Measurements from ENCODE around the gene LRP2BP. TPM values are rescaled to one million over a fixed set of nuclear protein-coding genes. Genes with fewer than 3 reads are reported as not detected.

Gene LRP2BP
- total RNA-seq, 1 donor from 2014 or later: 0.72 TPM

DNA sequence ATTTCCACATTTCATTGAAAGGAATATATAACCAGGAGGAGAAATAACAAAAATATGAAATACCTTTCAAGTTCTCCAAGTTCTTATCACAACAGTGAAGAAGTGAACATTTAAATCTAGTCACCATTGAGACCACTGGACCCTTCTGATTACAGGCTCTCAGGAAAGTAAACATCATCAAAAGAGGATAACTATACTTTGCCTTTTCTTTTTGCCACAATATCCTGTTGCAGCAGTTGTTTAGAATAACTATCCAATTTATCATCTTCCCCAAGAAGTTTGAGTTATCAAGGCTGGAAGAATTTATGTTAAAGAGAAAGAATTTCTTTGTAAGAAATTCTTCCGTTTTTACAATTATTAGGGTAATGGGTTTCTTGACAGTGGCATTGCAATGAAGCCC is 3.6 kb downstream of the LRP2BP start:
- intact Hi-C loops (cut with DNase I): no loop called here
- Histone ChIP-seq H3K4me3 (no peak overlapping the region), H3K36me3 (no peaks in the 10 kb centered on the region), H3K27me3 (no peaks in the 10 kb centered on the region), H3K4me1 (peaks cover 4% of the 10 kb centered on the region), H3K9me3 (no peaks in the 10 kb centered on the region), H3K27ac (no peak overlapping the region)
- DNase-seq: no peak
- TF ChIP-seq, protein P1, sequence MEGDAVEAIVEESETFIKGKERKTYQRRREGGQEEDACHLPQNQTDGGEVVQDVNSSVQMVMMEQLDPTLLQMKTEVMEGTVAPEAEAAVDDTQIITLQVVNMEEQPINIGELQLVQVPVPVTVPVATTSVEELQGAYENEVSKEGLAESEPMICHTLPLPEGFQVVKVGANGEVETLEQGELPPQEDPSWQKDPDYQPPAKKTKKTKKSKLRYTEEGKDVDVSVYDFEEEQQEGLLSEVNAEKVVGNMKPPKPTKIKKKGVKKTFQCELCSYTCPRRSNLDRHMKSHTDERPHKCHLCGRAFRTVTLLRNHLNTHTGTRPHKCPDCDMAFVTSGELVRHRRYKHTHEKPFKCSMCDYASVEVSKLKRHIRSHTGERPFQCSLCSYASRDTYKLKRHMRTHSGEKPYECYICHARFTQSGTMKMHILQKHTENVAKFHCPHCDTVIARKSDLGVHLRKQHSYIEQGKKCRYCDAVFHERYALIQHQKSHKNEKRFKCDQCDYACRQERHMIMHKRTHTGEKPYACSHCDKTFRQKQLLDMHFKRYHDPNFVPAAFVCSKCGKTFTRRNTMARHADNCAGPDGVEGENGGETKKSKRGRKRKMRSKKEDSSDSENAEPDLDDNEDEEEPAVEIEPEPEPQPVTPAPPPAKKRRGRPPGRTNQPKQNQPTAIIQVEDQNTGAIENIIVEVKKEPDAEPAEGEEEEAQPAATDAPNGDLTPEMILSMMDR (IDR thresholded peaks at IDR 0.05): no peak
- no peak for ATAC-seq

DNA sequence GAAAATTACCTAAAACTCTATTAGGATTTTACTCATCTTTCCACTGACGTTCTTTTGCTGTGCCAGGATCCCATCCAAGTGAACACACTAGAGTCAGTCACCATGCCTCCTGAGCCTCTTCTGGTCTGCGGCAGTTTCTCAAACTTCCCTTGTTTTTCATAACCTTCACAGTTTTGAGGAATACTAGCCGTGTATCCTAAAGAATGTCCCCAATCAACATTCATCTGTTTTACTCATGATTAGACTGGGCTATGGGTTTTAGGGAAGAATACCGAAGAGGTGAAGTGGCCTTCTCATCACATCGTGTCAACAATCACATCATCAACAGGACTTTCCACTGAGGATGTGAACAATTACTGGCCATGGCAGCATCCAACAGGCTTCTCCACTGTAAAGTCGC is 4.8 kb downstream of the LRP2BP start:
- Histone ChIP-seq H3K9me3 (no peaks in the 10 kb centered on the region), H3K36me3 (no peaks in the 10 kb centered on the region), H3K27ac (no peak overlapping the region), H3K4me1 (no peaks in the 10 kb centered on the region), H3K4me3 (no peak overlapping the region), H3K27me3 (no peaks in the 10 kb centered on the region)
- intact Hi-C loops (cut with DNase I): no loop called here
- TF ChIP-seq, protein P1 (IDR thresholded peaks at IDR 0.05): no peak
- no peak for ATAC-seq
- no peak for DNase-seq

DNA sequence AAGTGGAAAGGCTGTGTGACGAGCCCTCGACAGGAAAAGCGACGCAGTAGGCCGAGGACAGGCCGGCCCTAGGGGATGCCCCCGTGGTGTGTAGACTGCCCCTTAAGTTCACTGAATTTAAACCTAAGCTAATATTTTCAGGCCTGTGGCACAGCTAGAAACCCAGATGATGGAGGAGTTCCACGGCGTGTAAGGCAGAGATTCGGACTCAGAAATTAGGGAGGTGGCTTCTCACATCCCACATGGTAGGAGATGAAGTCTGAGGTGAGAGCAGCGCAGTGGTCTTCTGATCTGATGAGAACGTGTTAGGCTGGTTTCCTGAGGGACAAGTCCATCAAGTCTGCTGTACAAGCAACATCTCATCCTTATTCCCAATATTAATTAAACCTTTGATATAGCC is 7.8 kb downstream of the LRP2BP start:
- intact Hi-C loops (cut with DNase I): no loop called here
- DNase-seq: no peak
- H3K4me1 ChIP-seq: no peaks in the 10 kb centered on the region
- ATAC-seq: peak; percentile 3
- no peaks in the 10 kb centered on the region for H3K9me3 ChIP-seq
- no peaks in the 10 kb centered on the region for H3K27me3 ChIP-seq
- no peak overlapping the region for H3K27ac ChIP-seq
- no peak overlapping the region for H3K4me3 ChIP-seq
- no peaks in the 10 kb centered on the region for H3K36me3 ChIP-seq
- TF ChIP-seq, protein P1 (IDR thresholded peaks at IDR 0.05): no peak

DNA sequence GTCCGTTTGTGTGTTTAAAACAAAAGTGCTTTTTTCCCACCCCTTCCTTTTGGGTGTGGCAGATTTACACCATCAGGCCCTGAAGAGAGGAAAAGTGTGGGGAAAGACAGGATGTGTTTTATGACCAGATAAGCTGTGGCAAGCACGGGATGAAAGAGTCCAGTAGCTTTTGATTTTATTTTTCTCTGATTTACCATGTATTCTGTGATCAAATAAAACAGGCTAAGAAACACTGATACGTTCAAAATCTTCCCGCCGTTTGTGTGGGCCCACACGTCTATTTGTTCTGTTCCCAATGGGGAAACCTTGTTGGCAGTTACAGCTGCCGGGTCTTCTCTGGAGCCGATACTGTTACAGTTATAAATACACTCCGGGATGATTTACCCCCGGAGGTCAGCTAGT is 10.8 kb downstream of the LRP2BP start:
- H3K27me3 ChIP-seq: no peaks in the 10 kb centered on the region
- H3K4me1 ChIP-seq: no peaks in the 10 kb centered on the region
- H3K36me3 ChIP-seq: no peaks in the 10 kb centered on the region
- TF ChIP-seq, protein P1 (IDR thresholded peaks at IDR 0.05): no peak
- H3K9me3 ChIP-seq: no peaks in the 10 kb centered on the region
- no peak for DNase-seq
- ATAC-seq: peak; percentile 9
- intact Hi-C loops (cut with DNase I): no loop called here
- peak overlapping the region; percentile 14 for H3K4me3 ChIP-seq
- H3K27ac ChIP-seq: peak overlapping the region; percentile 61

DNA sequence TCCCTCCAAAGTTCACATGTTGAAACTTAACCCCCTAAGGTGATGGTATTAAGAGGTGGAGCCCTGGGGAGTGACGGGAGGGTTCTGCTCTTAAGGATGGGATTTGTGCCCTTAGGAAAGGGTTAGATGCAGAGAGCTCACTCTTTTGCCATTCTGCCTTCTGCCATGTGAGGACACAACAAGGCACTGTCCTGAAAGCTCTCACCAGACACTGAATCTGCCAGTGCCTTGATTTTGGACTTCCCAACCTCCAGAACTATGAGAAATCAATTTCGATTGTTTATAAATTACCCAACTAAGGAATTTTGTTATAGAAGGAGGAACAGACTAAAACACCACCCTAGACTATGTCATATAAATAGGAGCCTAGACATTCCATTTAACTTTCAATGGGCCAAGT is 11.7 kb downstream of the LRP2BP start:
- Histone ChIP-seq H3K9me3 (no peaks in the 10 kb centered on the region), H3K27ac (no peak overlapping the region), H3K4me3 (no peak overlapping the region), H3K36me3 (no peaks in the 10 kb centered on the region), H3K4me1 (no peaks in the 10 kb centered on the region), H3K27me3 (no peaks in the 10 kb centered on the region)
- no peak for DNase-seq
- intact Hi-C loops (cut with DNase I): no loop called here
- no peak for ATAC-seq
- TF ChIP-seq, protein P1 (IDR thresholded peaks at IDR 0.05): no peak

DNA sequence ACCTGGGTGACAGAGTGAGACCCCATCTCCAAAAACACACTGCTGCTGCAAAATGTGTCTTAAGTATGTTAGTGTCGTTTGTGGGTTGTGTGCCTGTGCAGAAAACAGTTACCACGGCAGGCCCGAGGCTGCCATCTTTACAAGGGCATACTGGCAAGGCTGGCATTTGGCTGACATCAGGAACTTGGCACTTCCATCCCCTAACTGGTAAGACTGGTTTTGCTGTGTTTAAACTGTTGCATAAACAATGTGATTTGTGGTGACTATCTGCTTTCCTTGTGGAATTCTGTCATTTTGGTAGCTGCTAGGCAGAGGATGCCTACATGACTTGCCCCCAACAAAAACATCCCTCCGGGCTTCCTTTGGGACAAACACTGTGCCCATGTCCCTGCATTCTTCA is 12.3 kb downstream of the LRP2BP start:
- no peak overlapping the region for H3K4me3 ChIP-seq
- intact Hi-C loops (cut with DNase I): no loop called here

More for the DNA sequence above, 12.3 kb downstream of the LRP2BP start:
- Histone ChIP-seq H3K9me3 (no peaks in the 10 kb centered on the region), H3K4me1 (no peaks in the 10 kb centered on the region), H3K27ac (no peak overlapping the region), H3K27me3 (no peaks in the 10 kb centered on the region), H3K36me3 (no peaks in the 10 kb centered on the region)
- TF ChIP-seq, protein P1 (IDR thresholded peaks at IDR 0.05): no peak
- ATAC-seq (peak; percentile 67), DNase-seq (no peak)
